Body of pancreas (tissue), 4 donors: ENCODE measurements around the gene TM7SF2. TPM values are rescaled to one million over a fixed set of nuclear protein-coding genes. Genes with fewer than 3 reads are reported as not detected.

Experiments used
- ATAC-seq: fragments of 150-250 bp; one replicate; pipeline ENCODE4 v1.9.1; 2016
- DNase-seq, 4 donors: peaks; one replicate each; pipeline ENCODE4 v3.0.0-alpha.2; 2019
- H3K27ac ChIP-seq, 4 donors: fragments of 200-600 bp; sonication (generic); 1 replicate in 3 of 4; 2 replicates in 1 of 4; pipeline versions ENCODE4 v1.5.1 to v1.6.1; 2016 to 2019; ENCODE audit warnings: mild to moderate bottlenecking in 1 of 4, mixed read lengths in 1 of 4, moderate library complexity in 1 of 4
- H3K27me3 ChIP-seq, 2 donors: fragments of 200-600 bp; sonication (generic); one replicate each; pipeline ENCODE4 v1.6.0; 2016; ENCODE audit warnings: mild to moderate bottlenecking in 1 of 2
- H3K36me3 ChIP-seq, 2 donors: fragments of 200-600 bp; sonication (generic); replicated peaks in 1 of 2; 2 replicates each; pipeline ENCODE4 v1.5.1; 2016; ENCODE audit warnings: low read depth in 2 of 2; ENCODE audit not compliant: insufficient read depth in 1 of 2
- H3K4me1 ChIP-seq: fragments of 200-600 bp; sonication (generic); one replicate; pipeline ENCODE4 v1.6.0; 2016
- H3K4me3 ChIP-seq, 2 donors: fragments of 200-600 bp; sonication (generic); 1 replicate in 1 of 2; 2 replicates in 1 of 2; pipeline ENCODE4 v1.5.1; 2016 to 2019
- H3K9me3 ChIP-seq, 3 donors: fragments of 200-600 bp; sonication (generic); 1 replicate in 2 of 3; 2 replicates in 1 of 3; pipeline ENCODE4 v1.5.1; 2016
- POLR2A ChIP-seq, 3 donors: fragments of 450-650 bp; IDR thresholded peaks; one replicate each; pipeline ENCODE4 v1.6.1; 2016; ENCODE audit warnings: antibody characterized with exemption in 3 of 3, mild to moderate bottlenecking in 2 of 3
- WGBS, 2 donors: methylation state at CpG; one replicate each; pipeline ENCODE4 v1.1.5; 2017; 5-methylcytosine and 5-hydroxymethylcytosine counted together
- intact Hi-C: fragments of 100-400 bp; cut with DNase I; formaldehyde crosslinking; loops from one replicate; pipeline ENCODE4 v1.15.1; 2023
- total RNA-seq, 2 donors: library from RNA; depleted of rRNA; stranded (reverse); fragments of >200 nt; gene quantifications; one replicate each; pipeline ENCODE4 v1.1.0, GENCODE V29; 2016
- TF ChIP-seq, protein P1 (sequence below), 7 experiments: fragments of 450-650 bp in 4 of 7; fragments of 200-600 bp in 3 of 7; sonication (generic) in 3 of 7; IDR thresholded peaks; one replicate each; pipeline ENCODE4 v1.5.1; 2016 to 2019; ENCODE audit warnings: antibody characterized with exemption in 7 of 7

TM7SF2 gene
- total RNA-seq, 2 donors from 2014 or later, result 25.4 to 85.6 TPM

DNA sequence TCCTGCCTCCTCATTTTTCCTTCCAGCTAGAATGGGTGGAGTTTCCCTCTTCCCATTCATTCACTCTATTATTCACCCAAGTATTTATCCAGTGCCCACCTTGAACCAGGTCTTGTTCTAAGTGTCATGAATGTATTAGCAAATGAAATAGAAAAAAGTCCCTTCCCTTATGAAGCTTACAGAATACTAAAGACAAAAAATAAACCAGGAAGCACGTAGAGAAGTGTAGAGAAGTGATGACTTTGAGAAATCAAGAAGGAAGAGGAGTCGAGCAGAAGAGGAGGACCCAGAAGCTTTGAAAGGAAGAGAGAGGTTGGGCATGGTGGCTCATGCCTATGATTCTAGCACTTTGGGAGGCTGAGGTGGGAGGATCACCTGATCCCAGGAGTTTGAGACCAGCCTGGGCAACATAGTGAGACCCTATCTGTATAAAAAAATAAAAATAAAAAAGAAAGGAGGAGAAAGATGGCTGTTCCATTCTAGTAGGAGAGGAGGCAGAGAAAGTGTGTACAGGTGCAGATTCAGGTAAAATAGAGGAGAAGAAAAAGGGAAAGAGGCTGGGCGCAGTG is 39.7 kb downstream of the TM7SF2 start:
- H3K9me3 ChIP-seq, result no peaks in the 10 kb centered on the region
- intact Hi-C loops, result no loop called here
- no peak overlapping the region for H3K4me3 ChIP-seq
- H3K4me1 ChIP-seq, result peaks cover 30% of the 10 kb centered on the region
- 67 to 89% methylated on average over 3 of the region's 3 CpGs for WGBS, 2 donors
- DNase-seq, result no peak
- H3K36me3 ChIP-seq, result no peaks in the 10 kb centered on the region
- no peaks in the 10 kb centered on the region for H3K27me3 ChIP-seq
- peak overlapping the region; percentile 82 to 93 (median 86) for H3K27ac ChIP-seq
- TF ChIP-seq, protein P1, sequence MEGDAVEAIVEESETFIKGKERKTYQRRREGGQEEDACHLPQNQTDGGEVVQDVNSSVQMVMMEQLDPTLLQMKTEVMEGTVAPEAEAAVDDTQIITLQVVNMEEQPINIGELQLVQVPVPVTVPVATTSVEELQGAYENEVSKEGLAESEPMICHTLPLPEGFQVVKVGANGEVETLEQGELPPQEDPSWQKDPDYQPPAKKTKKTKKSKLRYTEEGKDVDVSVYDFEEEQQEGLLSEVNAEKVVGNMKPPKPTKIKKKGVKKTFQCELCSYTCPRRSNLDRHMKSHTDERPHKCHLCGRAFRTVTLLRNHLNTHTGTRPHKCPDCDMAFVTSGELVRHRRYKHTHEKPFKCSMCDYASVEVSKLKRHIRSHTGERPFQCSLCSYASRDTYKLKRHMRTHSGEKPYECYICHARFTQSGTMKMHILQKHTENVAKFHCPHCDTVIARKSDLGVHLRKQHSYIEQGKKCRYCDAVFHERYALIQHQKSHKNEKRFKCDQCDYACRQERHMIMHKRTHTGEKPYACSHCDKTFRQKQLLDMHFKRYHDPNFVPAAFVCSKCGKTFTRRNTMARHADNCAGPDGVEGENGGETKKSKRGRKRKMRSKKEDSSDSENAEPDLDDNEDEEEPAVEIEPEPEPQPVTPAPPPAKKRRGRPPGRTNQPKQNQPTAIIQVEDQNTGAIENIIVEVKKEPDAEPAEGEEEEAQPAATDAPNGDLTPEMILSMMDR (IDR thresholded peaks at IDR 0.05), result no peak
- TF ChIP-seq POLR2A (IDR thresholded peaks at IDR 0.05), result no peak
- ATAC-seq, result no peak

DNA sequence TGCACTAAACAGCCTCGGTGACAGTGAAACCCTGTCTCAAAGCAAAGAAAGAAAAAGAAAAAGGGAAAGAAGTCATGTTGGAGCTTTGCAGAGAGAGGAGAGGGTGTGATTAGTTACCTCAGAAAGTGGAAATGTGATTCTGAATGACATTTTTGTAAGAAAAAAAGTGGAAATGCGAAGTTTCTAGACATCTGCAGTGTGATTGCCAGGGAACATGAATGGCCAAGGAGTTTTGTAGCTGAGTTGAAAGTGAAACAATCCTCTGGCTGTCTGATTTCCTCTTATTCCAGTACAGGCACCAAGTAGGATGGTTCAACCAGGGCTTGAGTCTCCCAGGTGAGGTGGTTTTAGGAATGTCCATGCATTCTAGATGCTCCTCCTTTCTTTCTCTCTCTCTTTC is 40.5 kb downstream of the TM7SF2 start:
- H3K36me3 ChIP-seq, result no peaks in the 10 kb centered on the region
- H3K4me3 ChIP-seq, result no peak overlapping the region
- no peak for ATAC-seq
- intact Hi-C loops, result no loop called here
- H3K9me3 ChIP-seq, result no peaks in the 10 kb centered on the region
- no peaks in the 10 kb centered on the region for H3K27me3 ChIP-seq
- peaks cover 23% of the 10 kb centered on the region for H3K4me1 ChIP-seq
- no peak for DNase-seq
- H3K27ac ChIP-seq, result peak overlapping the region in 1 of 4 donors; percentile 91
- no peak for TF ChIP-seq POLR2A (IDR thresholded peaks at IDR 0.05)
- TF ChIP-seq, protein P1 (IDR thresholded peaks at IDR 0.05), result no peak
- WGBS, 2 donors, result 69 to 83% methylated on average over 2 of the region's 2 CpGs

DNA sequence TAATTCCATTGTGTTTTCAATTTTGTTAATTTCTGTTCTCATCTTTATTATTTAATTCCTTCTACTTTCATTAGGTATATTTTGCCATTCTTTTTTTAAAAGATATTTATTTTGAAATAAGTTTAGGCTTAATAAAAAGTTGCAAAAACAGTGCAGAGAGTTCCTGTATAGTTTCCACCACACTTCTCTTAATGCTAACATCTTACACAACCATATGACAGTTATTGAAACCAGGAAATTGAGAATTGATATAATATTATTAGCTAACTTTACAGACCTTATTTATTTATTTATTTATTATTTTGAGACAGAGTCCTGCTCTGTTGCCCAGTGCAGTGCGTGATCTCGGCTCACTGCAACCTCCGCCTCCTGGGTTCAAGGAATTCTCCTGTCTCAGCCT is 44.6 kb downstream of the TM7SF2 start:
- Histone ChIP-seq H3K27me3 (no peaks in the 10 kb centered on the region), H3K9me3 (no peaks in the 10 kb centered on the region), H3K27ac (no peak overlapping the region), H3K4me1 (peaks cover 3% of the 10 kb centered on the region), H3K36me3 (no peaks in the 10 kb centered on the region), H3K4me3 (no peak overlapping the region)
- TF ChIP-seq POLR2A (IDR thresholded peaks at IDR 0.05), result no peak
- TF ChIP-seq, protein P1 (IDR thresholded peaks at IDR 0.05), result no peak
- DNase-seq (no peak), ATAC-seq (no peak)
- whole genome bisulfite sequencing, 2 donors, result 92 to 98% methylated on average over 3 of the region's 3 CpGs
- intact Hi-C loops, result no loop called here

DNA sequence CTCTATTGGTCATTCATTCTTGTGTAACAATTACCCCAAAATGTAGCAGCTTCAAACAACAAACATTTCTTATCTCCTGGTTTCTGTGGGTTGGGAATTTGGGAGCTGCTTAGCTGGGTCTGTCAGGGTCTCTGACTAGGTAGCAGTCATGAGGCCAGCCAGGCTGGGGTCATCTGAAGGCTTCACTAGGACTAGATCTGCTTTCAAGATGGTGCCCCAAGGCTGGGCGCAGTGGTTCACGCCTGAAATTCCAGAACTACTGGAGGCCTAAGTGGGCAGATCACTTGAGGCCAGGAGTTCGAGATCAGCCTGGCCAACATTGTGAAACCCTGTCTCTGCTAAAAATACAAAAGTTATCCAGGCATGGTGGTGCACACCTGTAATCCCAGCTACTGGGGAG is 45.3 kb downstream of the TM7SF2 start:
- H3K27ac ChIP-seq, result no peak overlapping the region
- no peaks in the 10 kb centered on the region for H3K4me1 ChIP-seq
- WGBS, 2 donors, result 89 to 95% methylated on average over 3 of the region's 3 CpGs
- intact Hi-C loops, result no loop called here
- no peak for DNase-seq
- ATAC-seq, result no peak
- no peaks in the 10 kb centered on the region for H3K9me3 ChIP-seq
- H3K36me3 ChIP-seq, result no peaks in the 10 kb centered on the region
- TF ChIP-seq, protein P1 (IDR thresholded peaks at IDR 0.05), result no peak
- TF ChIP-seq POLR2A (IDR thresholded peaks at IDR 0.05), result no peak
- no peak overlapping the region for H3K4me3 ChIP-seq
- no peaks in the 10 kb centered on the region for H3K27me3 ChIP-seq

DNA sequence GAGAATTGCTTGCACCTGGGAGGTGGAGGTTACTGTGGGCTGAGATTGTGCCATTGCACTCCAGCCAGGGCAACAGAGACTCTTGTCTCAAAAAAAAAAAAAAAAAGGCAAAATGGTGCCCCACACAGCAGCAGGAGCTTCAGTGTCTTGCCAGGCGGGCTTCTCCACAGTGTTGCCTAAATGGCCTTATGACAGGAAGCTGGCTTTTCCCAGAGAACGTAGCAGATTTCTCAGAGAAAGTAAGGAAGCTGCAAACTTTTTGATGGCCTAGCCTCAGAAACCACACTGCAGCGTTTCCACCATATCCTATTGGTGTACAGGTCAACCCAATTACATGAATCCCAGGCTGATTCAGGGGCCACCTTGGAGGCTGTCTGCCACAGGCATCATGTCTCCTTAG is 45.7 kb downstream of the TM7SF2 start:
- TF ChIP-seq, protein P1 (IDR thresholded peaks at IDR 0.05), result no peak
- no peak for TF ChIP-seq POLR2A (IDR thresholded peaks at IDR 0.05)
- H3K4me1 ChIP-seq, result no peaks in the 10 kb centered on the region
- H3K36me3 ChIP-seq, result no peaks in the 10 kb centered on the region
- no peak for DNase-seq
- H3K4me3 ChIP-seq, result no peak overlapping the region
- no peak overlapping the region for H3K27ac ChIP-seq
- intact Hi-C loops, result no loop called here
- WGBS, 2 donors, result 74 to 76% methylated on average over 3 of the region's 3 CpGs
- H3K27me3 ChIP-seq, result no peaks in the 10 kb centered on the region
- H3K9me3 ChIP-seq, result no peaks in the 10 kb centered on the region
- no peak for ATAC-seq
